ENCODE results near the gene EFTUD2.
"Not testable (repeated sequence)": the region's sequence is repeated elsewhere in the genome, so short reads cannot be mapped to it uniquely, and the experiment has no call there.

EFTUD2 gene

DNA sequence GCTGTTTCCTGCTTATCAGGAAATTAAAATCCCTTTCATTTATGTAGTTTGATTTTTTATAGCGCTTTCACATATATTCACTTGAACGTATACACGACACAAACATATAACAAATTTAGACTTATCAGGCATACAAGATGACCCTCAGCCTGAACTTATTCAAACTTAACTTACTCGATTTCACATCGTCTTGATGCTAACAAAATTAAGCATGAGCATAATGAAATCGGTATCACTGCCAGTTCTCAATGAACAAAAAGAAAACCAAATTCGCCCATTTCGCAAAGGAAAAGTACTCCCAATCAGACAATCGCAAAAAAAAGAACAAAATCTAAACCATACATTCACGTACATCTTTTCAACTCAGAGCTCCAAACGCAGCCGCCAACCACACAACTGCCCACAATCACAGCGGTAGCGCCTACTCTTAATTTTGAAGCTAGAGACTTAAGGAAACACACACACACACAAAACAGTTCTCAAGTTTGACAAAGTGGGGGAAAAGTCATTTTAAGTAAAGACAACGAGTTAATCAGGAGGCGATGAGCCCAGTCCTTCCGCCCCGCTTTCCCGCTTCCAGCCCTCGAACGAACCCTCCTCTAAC is 70.2 kb downstream of the EFTUD2 start:
- peaks cover 2% of the 10 kb centered on the region; the same call in 1 of the 2 replicates for H3K36me3 ChIP-seq (replicated peaks)
- peak in 1 of 2 experiments; percentile 23 for DNase-seq (ENCODE audit: low spot score in 2 of 2)
- H3K27me3 ChIP-seq (ENCODE audit: low read depth): no peaks in the 10 kb centered on the region
- H3K4me3 ChIP-seq: peak overlapping the region; percentile 76
- H3K9me3 ChIP-seq: no peaks in the 10 kb centered on the region
- in situ Hi-C loops (cut with MboI; ENCODE audit: low sequenced_read_pairs): no loop called here
- H3K4me1 ChIP-seq: peaks cover 18% of the 10 kb centered on the region

DNA sequence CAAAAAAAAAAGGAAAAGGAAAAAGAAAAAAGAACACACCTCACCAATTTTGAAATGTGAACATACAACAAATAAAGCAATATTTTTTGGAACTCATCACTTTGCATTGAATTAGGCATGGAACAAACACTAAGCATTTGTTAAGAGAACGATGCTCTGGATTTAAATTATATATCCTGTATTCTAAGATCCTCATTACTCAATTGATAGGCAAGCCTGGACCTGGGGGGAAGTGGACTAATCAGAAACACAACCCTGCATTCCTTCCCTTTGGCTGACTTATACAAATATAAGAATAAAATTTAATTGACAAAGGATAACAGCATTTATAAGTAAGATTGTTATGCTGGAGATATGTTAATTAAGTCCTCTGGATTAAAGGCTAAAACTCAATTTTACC is 71.4 kb downstream of the EFTUD2 start:
- H3K27me3 ChIP-seq (ENCODE audit: low read depth): no peaks in the 10 kb centered on the region
- in situ Hi-C loops (cut with MboI; ENCODE audit: low sequenced_read_pairs): no loop called here
- H3K36me3 ChIP-seq (replicated peaks): peaks cover 2% of the 10 kb centered on the region; the same call in 1 of the 2 replicates
- no peak for DNase-seq (ENCODE audit: low spot score in 2 of 2)
- H3K9me3 ChIP-seq: no peaks in the 10 kb centered on the region
- peak overlapping the region; percentile 76 for H3K4me3 ChIP-seq
- peaks cover 18% of the 10 kb centered on the region for H3K4me1 ChIP-seq

DNA sequence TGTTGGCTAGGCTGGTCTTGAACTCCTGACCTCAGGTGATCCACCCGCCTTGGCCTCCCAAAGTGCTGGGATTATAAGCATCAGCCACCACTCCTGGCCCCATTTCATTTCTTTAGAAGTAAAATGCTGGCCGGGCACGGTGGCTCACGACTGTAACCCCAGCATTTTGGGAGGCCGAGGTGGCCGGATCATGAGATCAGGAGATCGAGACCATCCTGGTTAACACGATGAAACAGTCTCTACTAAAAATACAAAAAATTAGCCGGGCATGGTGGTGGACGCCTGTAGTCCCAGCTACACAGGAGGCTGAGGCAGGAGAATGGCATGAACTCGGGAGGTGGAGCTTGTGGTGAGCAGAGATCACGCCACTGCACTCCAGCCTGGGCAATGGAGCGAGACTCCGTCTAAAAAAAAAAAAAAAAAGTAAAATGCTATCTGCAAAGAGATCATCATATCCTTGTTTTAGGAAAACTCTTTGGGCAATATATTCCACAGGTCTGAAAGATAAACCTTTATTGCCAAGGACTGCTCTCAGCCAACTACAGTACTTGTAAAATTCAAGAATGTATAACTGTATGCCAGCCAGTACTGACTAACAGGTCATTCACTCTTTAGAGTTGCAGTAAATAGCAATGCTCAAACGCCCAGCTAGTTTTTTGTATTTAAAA is 73.0 kb downstream of the EFTUD2 start:
- peaks cover 2% of the 10 kb centered on the region; the same call in 1 of the 2 replicates for H3K36me3 ChIP-seq (replicated peaks)
- H3K27me3 ChIP-seq (ENCODE audit: low read depth): no peaks in the 10 kb centered on the region
- no peak overlapping the region for H3K4me3 ChIP-seq
- H3K9me3 ChIP-seq: no peaks in the 10 kb centered on the region
- DNase-seq (ENCODE audit: low spot score in 2 of 2): no peak
- H3K4me1 ChIP-seq: peaks cover 19% of the 10 kb centered on the region
- in situ Hi-C loops (cut with MboI; ENCODE audit: low sequenced_read_pairs): no loop called here

DNA sequence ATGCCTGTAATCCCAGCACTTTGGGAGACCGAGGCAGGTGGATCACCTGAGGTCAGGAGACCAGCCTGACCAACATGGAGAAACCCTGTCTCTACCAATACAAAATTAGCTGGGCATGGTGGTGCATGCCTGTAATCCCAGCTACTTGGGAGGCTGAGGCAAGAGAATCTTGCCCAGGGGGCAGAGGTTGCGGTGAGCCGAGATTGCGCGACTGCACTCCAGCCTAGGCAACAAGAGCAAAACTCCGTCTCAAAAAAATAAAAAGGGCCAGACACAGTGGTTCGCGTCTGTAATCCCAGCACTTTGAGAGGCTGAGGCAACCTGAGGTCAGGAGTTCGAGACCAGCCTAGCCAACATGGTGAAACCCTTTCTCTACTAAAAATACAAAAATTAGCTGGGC is 74.0 kb downstream of the EFTUD2 start:
- in situ Hi-C loops (cut with MboI; ENCODE audit: low sequenced_read_pairs); H3K27me3 ChIP-seq (ENCODE audit: low read depth); DNase-seq (ENCODE audit: low spot score in 2 of 2); H3K36me3 ChIP-seq (replicated peaks); H3K4me3 ChIP-seq; H3K9me3 ChIP-seq: not testable (repeated sequence)
- peaks cover 19% of the 10 kb centered on the region for H3K4me1 ChIP-seq

DNA sequence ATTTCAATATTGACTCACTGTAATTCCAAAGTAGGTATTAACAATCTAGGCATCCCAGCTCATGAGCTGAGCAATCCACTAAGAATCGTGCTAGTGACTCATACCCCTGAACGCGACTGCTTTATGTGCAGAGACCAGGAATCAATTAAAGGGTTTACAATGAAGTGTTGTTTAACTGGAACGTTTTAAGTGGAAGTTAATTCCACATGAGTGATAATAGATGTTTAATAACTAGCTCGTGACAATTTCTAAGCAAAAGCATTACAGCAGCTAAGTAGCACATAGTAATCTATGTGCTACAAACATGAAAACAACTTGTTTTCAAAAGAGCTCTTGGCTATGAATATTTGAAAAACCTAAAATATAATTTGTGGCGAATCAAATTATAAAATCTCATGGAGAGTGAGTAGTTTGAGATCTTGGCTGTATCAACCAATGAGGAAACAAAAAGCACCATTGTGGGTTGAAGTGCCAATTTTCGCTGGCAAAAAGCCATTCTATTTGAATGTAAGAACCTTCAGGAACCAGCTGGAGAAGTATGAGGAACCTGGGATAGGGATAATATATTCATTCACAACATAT is 78.5 kb downstream of the EFTUD2 start:
- Histone ChIP-seq H3K4me3 (no peak overlapping the region), H3K4me1 (peaks cover 9% of the 10 kb centered on the region), H3K9me3 (no peaks in the 10 kb centered on the region), H3K36me3 (replicated peaks) (no peaks in the 10 kb centered on the region), H3K27me3 (ENCODE audit: low read depth) (no peaks in the 10 kb centered on the region)
- in situ Hi-C loops (cut with MboI; ENCODE audit: low sequenced_read_pairs): no loop called here
- peak; percentile 52 to 75 for DNase-seq (ENCODE audit: low spot score in 2 of 2)

DNA sequence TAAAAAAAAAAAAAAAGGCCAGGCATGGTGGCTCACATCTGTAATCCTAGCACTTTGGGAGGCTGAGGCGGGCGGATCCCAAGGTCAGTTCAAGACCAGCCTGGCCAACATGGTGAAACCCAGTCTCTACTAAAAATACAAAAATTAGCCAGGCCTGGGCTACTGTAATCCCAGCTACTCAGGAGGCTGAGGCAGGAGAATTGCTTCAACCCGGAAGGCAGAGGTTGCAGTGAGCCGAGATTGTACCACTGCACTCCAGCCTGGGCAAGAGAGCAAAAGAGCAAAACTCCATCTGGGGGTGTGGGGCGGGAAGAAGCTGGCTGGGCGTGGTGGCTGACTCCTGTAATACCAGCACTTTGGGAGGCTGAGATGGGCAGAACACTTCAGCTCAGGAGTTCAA is 80.7 kb downstream of the EFTUD2 start:
- DNase-seq (ENCODE audit: low spot score in 2 of 2); in situ Hi-C loops (cut with MboI; ENCODE audit: low sequenced_read_pairs); H3K4me1 ChIP-seq; H3K27me3 ChIP-seq (ENCODE audit: low read depth); H3K36me3 ChIP-seq (replicated peaks); H3K4me3 ChIP-seq; H3K9me3 ChIP-seq: not testable (repeated sequence)

DNA sequence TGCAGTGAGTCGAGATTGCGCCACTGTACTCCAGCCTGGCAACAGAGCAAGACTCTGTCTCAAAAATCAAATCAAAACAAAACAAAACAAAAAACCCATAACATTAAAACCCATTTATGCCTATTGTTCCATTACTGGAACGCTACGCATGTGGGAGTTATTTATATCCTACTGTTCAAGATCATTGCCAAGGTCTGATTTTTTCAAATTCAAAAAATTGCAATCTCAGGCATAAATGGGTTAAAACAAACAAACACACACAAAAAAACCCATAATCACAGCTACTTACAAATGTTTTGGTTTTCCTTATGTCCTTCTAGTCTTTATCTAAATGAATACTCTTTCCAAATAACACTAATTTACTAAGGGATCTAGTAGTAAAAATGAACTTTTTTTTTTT is 87.0 kb downstream of the EFTUD2 start:
- 0 out of 2 replicates have a peak, but pooled peaks cover 2% of the 10 kb centered on the region for H3K36me3 ChIP-seq (replicated peaks)
- in situ Hi-C loops (cut with MboI; ENCODE audit: low sequenced_read_pairs): no loop called here
- H3K4me1 ChIP-seq: no peaks in the 10 kb centered on the region
- H3K9me3 ChIP-seq: no peaks in the 10 kb centered on the region; the same call in 1 of the 2 replicates
- H3K4me3 ChIP-seq: no peak overlapping the region
- DNase-seq (ENCODE audit: low spot score in 2 of 2): no peak
- H3K27me3 ChIP-seq (ENCODE audit: low read depth): no peaks in the 10 kb centered on the region

DNA sequence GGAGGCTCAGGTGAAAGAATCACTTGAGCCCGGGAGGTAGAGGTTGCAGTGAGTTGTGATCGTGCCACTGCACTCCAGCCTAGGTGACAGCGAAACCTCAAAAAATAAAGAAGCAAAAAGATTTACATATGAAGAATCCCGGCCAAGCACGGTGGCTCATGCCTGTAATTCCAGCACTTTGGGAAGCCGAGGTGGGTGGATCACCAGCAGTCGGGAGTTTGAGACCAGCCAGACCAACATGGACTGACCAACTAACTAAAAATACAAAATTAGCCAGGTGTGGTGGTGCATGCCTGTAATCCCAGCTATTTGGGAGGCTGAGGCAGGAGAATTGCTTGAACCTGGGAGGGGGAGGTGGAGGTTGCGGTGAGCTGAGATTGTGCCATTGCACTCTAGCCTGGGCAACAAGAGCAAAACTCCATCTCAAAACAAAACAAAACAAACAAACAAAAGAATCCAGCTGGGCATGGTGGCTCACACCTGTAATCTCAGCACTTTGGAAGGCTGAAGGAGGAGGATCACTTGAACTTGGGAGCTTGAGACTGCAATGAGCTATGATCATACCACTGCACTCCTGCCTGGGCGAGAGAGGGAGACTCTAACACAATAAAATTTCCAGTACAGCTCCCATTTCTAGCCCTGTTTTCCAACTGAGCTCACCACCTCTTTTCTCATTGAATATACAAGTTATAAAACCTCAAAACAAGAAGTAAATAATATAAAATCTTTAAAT is 90.4 kb downstream of the EFTUD2 start:
- DNase-seq (ENCODE audit: low spot score in 2 of 2); in situ Hi-C loops (cut with MboI; ENCODE audit: low sequenced_read_pairs); H3K4me1 ChIP-seq; H3K27me3 ChIP-seq (ENCODE audit: low read depth); H3K4me3 ChIP-seq; H3K9me3 ChIP-seq: not testable (repeated sequence)
- peaks cover 27% of the 10 kb centered on the region for H3K36me3 ChIP-seq (replicated peaks)

DNA sequence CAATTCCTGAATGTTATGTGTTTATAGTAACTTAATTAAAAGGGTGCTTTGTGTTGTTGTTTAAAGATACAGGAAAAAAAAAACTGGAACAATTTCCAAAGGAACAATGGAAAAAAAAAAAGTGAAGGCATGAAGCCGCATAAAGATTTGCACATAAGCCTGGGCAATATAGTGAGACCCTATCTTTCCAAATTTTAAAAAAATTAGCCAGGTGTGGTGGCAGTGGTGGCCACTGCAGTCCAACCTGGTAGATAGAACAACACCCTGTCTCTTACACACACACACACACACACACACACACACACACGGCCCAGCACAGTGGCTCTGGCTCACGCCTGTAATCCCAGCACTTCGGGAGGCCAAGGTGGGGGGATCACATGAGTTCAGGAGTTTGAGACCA is 91.1 kb downstream of the EFTUD2 start:
- no peaks in the 10 kb centered on the region for H3K27me3 ChIP-seq (ENCODE audit: low read depth)
- no peaks in the 10 kb centered on the region; the same call in none of the 2 replicates for H3K4me1 ChIP-seq
- no peak overlapping the region for H3K4me3 ChIP-seq
- in situ Hi-C loops (cut with MboI; ENCODE audit: low sequenced_read_pairs): no loop called here
- H3K36me3 ChIP-seq (replicated peaks): peaks cover 29% of the 10 kb centered on the region
- H3K9me3 ChIP-seq: no peaks in the 10 kb centered on the region; the same call in 1 of the 2 replicates
- DNase-seq (ENCODE audit: low spot score in 2 of 2): no peak

DNA sequence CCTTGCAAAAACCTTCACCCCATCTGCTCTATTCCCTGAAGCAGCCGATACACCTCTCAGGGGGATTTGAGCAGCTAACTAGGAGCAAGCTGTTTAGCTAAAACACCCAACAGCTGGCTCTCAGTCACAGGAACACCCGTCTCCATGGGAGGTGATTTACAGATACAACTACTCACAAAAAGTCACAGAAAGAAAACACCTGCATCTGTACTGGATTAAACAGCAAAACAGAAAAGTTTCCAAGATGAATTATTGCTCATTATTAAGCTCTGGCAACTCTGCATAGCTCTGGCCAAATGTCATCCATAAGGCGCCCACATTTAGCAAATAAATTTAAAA is 91.5 kb downstream of the EFTUD2 start:
- in situ Hi-C loops (cut with MboI; ENCODE audit: low sequenced_read_pairs): no loop called here
- DNase-seq (ENCODE audit: low spot score in 2 of 2): no peak
- no peaks in the 10 kb centered on the region; the same call in none of the 2 replicates for H3K4me1 ChIP-seq
- H3K27me3 ChIP-seq (ENCODE audit: low read depth): no peaks in the 10 kb centered on the region
- peaks cover 29% of the 10 kb centered on the region for H3K36me3 ChIP-seq (replicated peaks)
- H3K4me3 ChIP-seq: no peak overlapping the region
- H3K9me3 ChIP-seq: no peaks in the 10 kb centered on the region; the same call in 1 of the 2 replicates

DNA sequence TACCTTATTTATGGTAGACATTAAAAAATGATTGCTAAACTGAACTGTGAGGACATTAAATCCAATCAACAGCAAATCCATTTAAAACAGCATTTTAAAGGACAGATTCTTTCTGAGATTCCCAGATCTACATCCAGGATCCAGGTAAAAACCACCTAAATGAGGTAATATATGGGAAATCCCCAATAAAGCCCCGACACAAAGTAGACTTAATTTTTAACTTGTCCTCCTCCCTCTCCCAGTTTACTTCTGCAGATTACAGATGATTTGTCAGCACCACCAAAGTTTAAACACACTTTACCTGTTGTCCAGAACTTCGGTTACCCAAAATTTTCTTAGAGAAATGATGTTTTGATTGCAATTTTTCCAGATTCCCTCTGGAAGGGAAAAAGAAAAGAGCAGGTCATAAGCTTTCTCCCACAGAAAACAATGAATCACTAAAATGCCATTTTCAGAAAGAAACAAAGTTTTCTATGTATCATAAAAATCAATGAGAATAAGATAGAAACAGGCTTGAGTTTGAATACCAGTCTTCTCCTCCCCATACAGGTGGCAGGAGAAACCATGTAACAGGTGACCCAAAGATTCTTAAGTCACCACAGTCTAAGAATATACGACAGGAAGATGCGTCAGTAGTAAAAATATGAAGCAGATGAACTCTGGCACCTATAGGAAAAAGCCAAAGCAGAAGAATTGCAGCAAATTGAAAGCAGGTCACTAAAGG is 92.0 kb downstream of the EFTUD2 start:
- Histone ChIP-seq H3K4me3 (no peak overlapping the region), H3K4me1 (no peaks in the 10 kb centered on the region; the same call in none of the 2 replicates), H3K27me3 (ENCODE audit: low read depth) (no peaks in the 10 kb centered on the region), H3K36me3 (replicated peaks) (peaks cover 29% of the 10 kb centered on the region), H3K9me3 (no peaks in the 10 kb centered on the region; the same call in 1 of the 2 replicates)
- DNase-seq (ENCODE audit: low spot score in 2 of 2): no peak
- in situ Hi-C loops (cut with MboI; ENCODE audit: low sequenced_read_pairs): no loop called here

DNA sequence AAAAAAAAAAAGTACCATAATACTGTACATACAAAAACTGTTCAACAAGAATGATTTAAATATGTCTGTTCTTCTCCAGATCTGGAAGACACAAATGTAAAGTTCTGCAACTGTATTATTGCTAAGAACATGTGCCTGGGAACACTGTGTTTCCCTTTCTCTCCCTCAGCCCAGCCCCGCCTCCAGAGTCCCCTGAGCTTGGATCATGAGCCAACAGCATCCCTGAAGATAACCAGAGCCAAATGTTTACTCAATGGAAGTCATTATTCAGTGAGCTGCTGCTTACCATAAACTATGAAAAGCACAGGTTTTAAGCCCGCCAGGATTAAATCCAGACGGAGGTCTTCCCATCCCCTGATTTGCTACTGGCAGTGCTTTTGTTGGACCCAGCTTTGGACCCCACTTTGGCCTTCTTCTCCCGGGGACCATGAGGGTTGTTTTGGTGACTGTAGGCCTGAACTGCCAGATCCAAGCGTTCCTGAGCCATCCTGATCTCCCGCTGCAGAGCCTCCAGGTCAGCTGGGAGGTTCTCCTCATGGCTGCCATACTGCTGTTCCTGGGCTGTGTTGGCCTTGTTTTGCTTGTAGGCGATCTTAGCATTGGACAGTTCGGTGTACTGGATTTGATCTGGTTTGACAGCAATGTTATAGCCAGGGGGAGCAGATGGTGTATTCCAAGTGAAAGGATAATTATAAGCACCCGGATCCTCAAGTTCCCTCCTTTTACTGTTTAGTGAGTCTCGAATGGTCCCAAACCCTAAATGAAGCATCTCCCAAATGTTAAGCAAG is 94.7 kb downstream of the EFTUD2 start:
- Histone ChIP-seq H3K4me3 (no peak overlapping the region), H3K4me1 (no peaks in the 10 kb centered on the region; the same call in none of the 2 replicates), H3K9me3 (no peaks in the 10 kb centered on the region; the same call in 1 of the 2 replicates), H3K27me3 (ENCODE audit: low read depth) (no peaks in the 10 kb centered on the region), H3K36me3 (replicated peaks) (peaks cover 38% of the 10 kb centered on the region)
- in situ Hi-C loops (cut with MboI; ENCODE audit: low sequenced_read_pairs): no loop called here
- no peak for DNase-seq (ENCODE audit: low spot score in 2 of 2)

DNA sequence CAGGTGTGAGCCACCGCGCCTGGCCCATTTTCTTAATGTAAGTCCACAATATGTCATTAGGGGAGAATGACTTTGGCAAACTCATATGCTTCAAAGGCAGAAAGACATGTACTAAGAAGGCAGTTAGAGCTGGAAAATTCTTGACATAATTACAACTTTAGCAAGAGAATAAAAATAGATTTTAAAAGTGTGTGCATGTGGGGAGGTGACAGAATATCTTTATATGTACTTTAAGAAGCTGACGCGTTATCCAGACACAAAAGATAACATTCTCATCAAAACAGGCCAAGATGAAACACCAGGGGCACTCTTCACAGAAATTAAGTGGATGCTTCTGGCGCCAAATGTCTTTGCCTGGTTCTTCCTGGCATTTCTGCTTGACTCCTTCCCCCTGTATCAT is 97.4 kb downstream of the EFTUD2 start:
- Histone ChIP-seq H3K4me1 (no peaks in the 10 kb centered on the region; the same call in none of the 2 replicates), H3K27me3 (ENCODE audit: low read depth) (no peaks in the 10 kb centered on the region), H3K9me3 (no peaks in the 10 kb centered on the region), H3K4me3 (no peak overlapping the region), H3K36me3 (replicated peaks) (peaks cover 35% of the 10 kb centered on the region)
- DNase-seq (ENCODE audit: low spot score in 2 of 2): no peak
- in situ Hi-C loops (cut with MboI; ENCODE audit: low sequenced_read_pairs): no loop called here
